ENCODE measurements around the gene IRF7. TPM values are rescaled to one million over a fixed set of nuclear protein-coding genes. Genes with fewer than 3 reads are reported as not detected.

The IRF7 gene
- total RNA-seq, 4 donors from 2014 or later: 5.4 to 25.4 (median 13.9) TPM

DNA sequence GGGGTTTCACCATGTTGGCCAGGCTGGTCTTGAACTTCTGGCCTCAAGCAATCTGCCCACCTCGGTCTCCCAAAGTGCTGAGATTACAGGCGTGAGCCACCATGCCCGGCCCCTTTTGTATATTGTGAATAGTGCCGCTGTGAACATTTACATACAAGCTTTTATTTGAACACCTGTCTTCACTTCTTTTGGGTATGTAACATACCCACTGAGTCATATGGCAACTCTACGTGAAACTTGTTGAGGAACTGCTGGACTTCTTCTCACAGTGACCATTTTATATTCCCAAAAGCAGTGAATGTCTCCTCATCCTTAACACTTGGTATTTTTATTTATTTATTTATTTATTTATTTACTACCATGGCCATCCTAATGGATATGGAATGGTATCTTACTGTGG lies 15.1 kb upstream of the IRF7 start:
- no peaks in the 10 kb centered on the region for H3K9me3 ChIP-seq
- TF ChIP-seq POLR2A (IDR thresholded peaks at IDR 0.05): no peak
- no peak for TF ChIP-seq EP300 (IDR thresholded peaks at IDR 0.05)
- TF ChIP-seq POLR2AphosphoS5 (IDR thresholded peaks at IDR 0.05): no peak
- TF ChIP-seq, protein P1, sequence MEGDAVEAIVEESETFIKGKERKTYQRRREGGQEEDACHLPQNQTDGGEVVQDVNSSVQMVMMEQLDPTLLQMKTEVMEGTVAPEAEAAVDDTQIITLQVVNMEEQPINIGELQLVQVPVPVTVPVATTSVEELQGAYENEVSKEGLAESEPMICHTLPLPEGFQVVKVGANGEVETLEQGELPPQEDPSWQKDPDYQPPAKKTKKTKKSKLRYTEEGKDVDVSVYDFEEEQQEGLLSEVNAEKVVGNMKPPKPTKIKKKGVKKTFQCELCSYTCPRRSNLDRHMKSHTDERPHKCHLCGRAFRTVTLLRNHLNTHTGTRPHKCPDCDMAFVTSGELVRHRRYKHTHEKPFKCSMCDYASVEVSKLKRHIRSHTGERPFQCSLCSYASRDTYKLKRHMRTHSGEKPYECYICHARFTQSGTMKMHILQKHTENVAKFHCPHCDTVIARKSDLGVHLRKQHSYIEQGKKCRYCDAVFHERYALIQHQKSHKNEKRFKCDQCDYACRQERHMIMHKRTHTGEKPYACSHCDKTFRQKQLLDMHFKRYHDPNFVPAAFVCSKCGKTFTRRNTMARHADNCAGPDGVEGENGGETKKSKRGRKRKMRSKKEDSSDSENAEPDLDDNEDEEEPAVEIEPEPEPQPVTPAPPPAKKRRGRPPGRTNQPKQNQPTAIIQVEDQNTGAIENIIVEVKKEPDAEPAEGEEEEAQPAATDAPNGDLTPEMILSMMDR (IDR thresholded peaks at IDR 0.05): no peak
- H3K27me3 ChIP-seq: peaks cover 10% of the 10 kb centered on the region
- H3K27ac ChIP-seq: no peak overlapping the region
- H3K36me3 ChIP-seq: no peaks in the 10 kb centered on the region
- no peak for ATAC-seq
- H3K4me3 ChIP-seq: no peak overlapping the region
- peaks cover 0 to 36% (median 0%) of the 10 kb centered on the region in 3 donors for H3K4me1 ChIP-seq
- WGBS, 2 donors (ENCODE audit: low coverage in 1 of 2): 86 to 92% methylated on average over 2 to 3 of the region's 5 CpGs

DNA sequence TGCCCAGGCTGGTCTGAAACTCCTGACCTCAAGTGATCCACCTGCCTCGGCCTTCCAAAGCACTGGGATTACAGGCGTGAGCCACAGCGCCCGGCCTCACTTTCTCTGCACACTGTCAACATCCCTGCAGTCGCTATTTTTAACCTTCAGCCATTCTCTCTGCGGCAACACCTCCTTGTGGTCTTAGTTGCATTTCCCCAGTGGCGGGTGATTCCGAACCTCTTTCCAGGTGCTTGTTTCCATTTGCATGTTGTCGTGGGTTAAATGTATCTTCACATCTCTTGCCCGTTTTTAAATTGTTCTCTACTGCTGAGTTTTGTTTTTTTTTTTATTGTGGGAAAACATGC lies 13.5 kb upstream of the IRF7 start:
- Histone ChIP-seq H3K4me3 (no peak overlapping the region), H3K27ac (peak overlapping the region in 2 of 4 donors; percentile 59 to 65), H3K9me3 (no peaks in the 10 kb centered on the region), H3K36me3 (peaks cover 0 to 3% of the 10 kb centered on the region in 2 donors), H3K4me1 (peaks cover 0 to 37% (median 0%) of the 10 kb centered on the region in 3 donors), H3K27me3 (peaks cover 27% of the 10 kb centered on the region)
- WGBS, 2 donors (ENCODE audit: low coverage in 1 of 2): 0 to 21% methylated on average over 1 to 9 of the region's 10 CpGs
- peak; percentile 62 for ATAC-seq
- TF ChIP-seq, protein P1 (IDR thresholded peaks at IDR 0.05): peak in 3 of 4 experiments; percentile 32 to 48 (median 42)
- TF ChIP-seq POLR2A (IDR thresholded peaks at IDR 0.05): no peak

DNA sequence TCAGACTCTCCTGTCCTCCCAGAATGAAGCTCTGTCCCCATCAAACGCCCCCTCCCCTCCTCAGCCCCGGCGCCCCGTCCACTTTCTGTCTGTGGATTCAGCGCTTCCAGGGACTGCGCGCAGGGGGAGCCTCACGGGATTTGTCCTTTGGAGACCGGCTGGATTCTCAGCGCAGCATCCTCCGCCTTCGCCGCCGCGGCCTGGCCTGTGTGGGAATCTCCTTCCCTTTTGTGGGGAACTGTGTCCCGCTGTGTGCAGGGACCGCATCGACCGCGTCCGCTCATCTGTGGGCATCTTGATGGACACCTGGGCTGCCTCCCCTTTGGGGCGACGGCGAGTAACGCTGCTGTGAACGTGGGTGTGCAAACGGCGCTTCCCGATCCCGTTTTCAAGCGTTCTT lies 12.3 kb upstream of the IRF7 start:
- H3K27me3 ChIP-seq: peaks cover 28% of the 10 kb centered on the region
- TF ChIP-seq POLR2A (IDR thresholded peaks at IDR 0.05): no peak
- TF ChIP-seq POLR2AphosphoS5 (IDR thresholded peaks at IDR 0.05): no peak
- TF ChIP-seq, protein P1 (IDR thresholded peaks at IDR 0.05): no peak
- no peak for TF ChIP-seq EP300 (IDR thresholded peaks at IDR 0.05)
- peaks cover 0 to 12% of the 10 kb centered on the region in 2 donors for H3K36me3 ChIP-seq
- no peaks in the 10 kb centered on the region for H3K9me3 ChIP-seq
- H3K4me3 ChIP-seq: no peak overlapping the region
- H3K27ac ChIP-seq: peak overlapping the region in 1 of 4 donors; percentile 65
- 95% methylated on average over 11 of the region's 31 CpGs; no CpG with 5 or more reads in 1 of the 2 donors for WGBS, 2 donors (ENCODE audit: low coverage in 1 of 2)
- H3K4me1 ChIP-seq: peaks cover 0 to 37% (median 0%) of the 10 kb centered on the region in 3 donors
- no peak for ATAC-seq

DNA sequence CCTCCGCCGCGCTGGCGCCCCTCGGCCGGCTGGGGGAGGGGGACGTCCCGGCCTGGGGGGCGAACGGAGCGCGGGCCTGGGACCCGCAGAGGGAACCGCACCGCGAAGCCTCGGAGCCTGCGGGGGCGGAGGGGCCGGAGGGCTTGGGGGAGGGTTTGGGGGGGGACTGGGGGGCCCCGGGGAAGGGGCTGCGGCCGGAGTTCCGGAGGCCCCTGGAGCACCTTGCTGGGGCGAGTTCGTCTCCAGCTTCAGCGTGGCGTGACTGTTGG lies 11.5 kb upstream of the IRF7 start:
- 63% methylated on average over 4 of the region's 28 CpGs; no CpG with 5 or more reads in 1 of the 2 donors for WGBS, 2 donors (ENCODE audit: low coverage in 1 of 2)
- Histone ChIP-seq H3K27ac (no peak overlapping the region), H3K27me3 (peaks cover 28% of the 10 kb centered on the region), H3K36me3 (peaks cover 0 to 20% of the 10 kb centered on the region in 2 donors), H3K4me3 (peak overlapping the region in 1 of 2 donors; percentile 16), H3K4me1 (peaks cover 0 to 37% (median 0%) of the 10 kb centered on the region in 3 donors), H3K9me3 (no peaks in the 10 kb centered on the region)
- no peak for TF ChIP-seq POLR2AphosphoS5 (IDR thresholded peaks at IDR 0.05)
- no peak for TF ChIP-seq EP300 (IDR thresholded peaks at IDR 0.05)
- TF ChIP-seq, protein P1 (IDR thresholded peaks at IDR 0.05): no peak
- no peak for TF ChIP-seq POLR2A (IDR thresholded peaks at IDR 0.05)
- ATAC-seq: no peak

DNA sequence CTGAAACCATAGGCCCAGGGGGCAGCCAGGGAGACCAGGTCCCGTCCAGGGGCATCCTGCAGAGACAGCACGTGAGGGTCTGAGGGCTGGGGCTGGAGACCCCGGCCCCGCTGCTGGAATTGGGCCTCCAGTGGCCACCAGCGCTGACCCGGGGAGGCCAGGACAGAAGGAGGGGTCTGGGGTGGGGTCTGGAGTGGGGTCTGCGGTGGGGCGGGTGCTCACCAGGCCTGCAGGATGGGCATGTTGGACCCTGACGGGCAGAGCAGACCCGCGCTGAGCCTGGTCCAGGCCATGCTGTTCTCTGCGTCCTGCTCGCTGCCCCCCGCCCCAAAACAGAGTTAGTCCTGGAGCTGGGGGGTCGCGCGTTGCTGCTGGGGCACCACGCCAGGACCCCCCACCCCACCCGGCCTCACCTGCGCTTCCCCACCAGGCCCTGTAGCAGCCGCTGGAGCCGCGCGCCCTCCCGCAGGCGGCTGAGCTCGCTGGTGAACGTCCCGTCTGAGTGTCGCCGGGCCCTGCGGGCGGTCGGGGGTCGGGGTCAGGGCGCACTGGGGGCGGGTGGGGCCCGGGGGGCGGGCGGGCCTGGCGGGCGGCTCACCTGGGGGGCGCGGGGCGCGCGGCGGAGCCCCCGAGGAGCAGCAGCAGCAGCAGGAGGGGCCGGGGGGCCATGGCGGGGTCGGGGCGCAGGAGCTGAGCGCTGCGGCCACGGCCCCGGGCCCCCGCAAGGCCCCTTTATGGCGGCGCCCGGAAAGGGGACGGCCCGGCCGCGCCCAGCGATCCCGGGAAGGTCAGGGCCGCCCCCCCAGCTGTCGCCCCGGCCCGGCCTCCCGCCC lies 10.9 kb upstream of the IRF7 start, which contains the start of gene SCT:
SCT (minus strand) TSS at position 707 of the 833 bp plus-strand sequence; CDS start at position 669, 38 bp downstream.
- no peak within 1 kb of the TSS for H3K27ac ChIP-seq
- H3K27me3 ChIP-seq: peaks cover 28% of the 10 kb centered on the region
- peaks cover 0 to 26% of the 10 kb centered on the region in 2 donors for H3K36me3 ChIP-seq
- peaks cover 0 to 37% (median 0%) of the 10 kb centered on the region in 3 donors for H3K4me1 ChIP-seq
- no CpG with 5 or more reads among the region's 72 CpGs for whole genome bisulfite sequencing, 2 donors (ENCODE audit: low coverage in 1 of 2)
- H3K9me3 ChIP-seq: no peaks in the 10 kb centered on the region
- TF ChIP-seq POLR2A (IDR thresholded peaks at IDR 0.05): no peak
- TF ChIP-seq, protein P1 (IDR thresholded peaks at IDR 0.05): no peak
- TF ChIP-seq POLR2AphosphoS5 (IDR thresholded peaks at IDR 0.05): no peak
- no peak for TF ChIP-seq EP300 (IDR thresholded peaks at IDR 0.05)
- H3K4me3 ChIP-seq: peak within 1 kb of the TSS in 1 of 2 donors; percentile 16
- no peak for ATAC-seq
